GM23248 (cell line): ENCODE data around the gene PLA2R1. TPM values are rescaled to one million over a fixed set of nuclear protein-coding genes. Genes with fewer than 3 reads are reported as not detected.
A peak's percentile ranks its signal among the peaks of the same experiment; 100 is the strongest.

Experiments used
- DNase-seq: peaks from one replicate; pipeline ENCODE4 v3.0.0-alpha.2; 2015
- H2AFZ ChIP-seq: fragments of 200-600 bp; sonication (generic); 2 replicates; pipeline ENCODE4 v1.6.1; 2016; ENCODE audit warnings: antibody characterized with exemption
- H3F3A ChIP-seq: fragments of 200-600 bp; sonication (generic); 2 replicates; pipeline ENCODE4 v1.6.1; 2016; ENCODE audit warnings: mild to moderate bottlenecking, antibody characterized with exemption, mixed run types; ENCODE audit not compliant: insufficient read depth
- H3K27ac ChIP-seq: fragments of 200-600 bp; sonication (generic); 2 replicates; pipeline ENCODE4 v1.5.1; 2016; ENCODE audit warnings: mild to moderate bottlenecking
- H3K27me3 ChIP-seq: fragments of 200-600 bp; sonication (generic); replicated peaks from 2 replicates; pipeline ENCODE4 v1.6.1; 2016; ENCODE audit warnings: mild to moderate bottlenecking; ENCODE audit not compliant: insufficient read depth
- H3K36me3 ChIP-seq: fragments of 200-600 bp; sonication (generic); 2 replicates; pipeline ENCODE4 v1.6.1; 2016; ENCODE audit warnings: low read depth, mild to moderate bottlenecking
- H3K4me1 ChIP-seq: fragments of 200-600 bp; sonication (generic); 2 replicates; pipeline ENCODE4 v1.6.1; 2016; ENCODE audit warnings: mild to moderate bottlenecking; ENCODE audit not compliant: insufficient read depth
- H3K4me2 ChIP-seq: fragments of 200-600 bp; sonication (generic); one replicate; pipeline ENCODE4 v1.6.1; 2016; ENCODE audit warnings: mild to moderate bottlenecking; ENCODE audit not compliant: unreplicated experiment
- H3K4me3 ChIP-seq: fragments of 200-600 bp; sonication (generic); 2 replicates; pipeline ENCODE4 v1.5.1; 2016; ENCODE audit warnings: mild to moderate bottlenecking
- H3K79me2 ChIP-seq: fragments of 200-600 bp; sonication (generic); 2 replicates; pipeline ENCODE4 v1.6.1; 2016; ENCODE audit warnings: mild to moderate bottlenecking; ENCODE audit not compliant: insufficient read depth
- H3K9ac ChIP-seq: fragments of 200-600 bp; sonication (generic); 2 replicates; pipeline ENCODE4 v1.6.1; 2016; ENCODE audit warnings: mild to moderate bottlenecking
- H3K9me2 ChIP-seq: fragments of 200-600 bp; sonication (generic); 2 replicates; pipeline ENCODE4 v1.6.1; 2016; ENCODE audit warnings: mixed run types, mild to moderate bottlenecking, moderate library complexity; ENCODE audit not compliant: insufficient read depth
- H3K9me3 ChIP-seq: fragments of 200-600 bp; sonication (generic); one replicate; pipeline ENCODE4 v1.6.1; 2017; ENCODE audit warnings: low read depth
- H4K20me1 ChIP-seq: fragments of 200-600 bp; sonication (generic); 2 replicates; pipeline ENCODE4 v1.6.0; 2016; ENCODE audit not compliant: insufficient read depth
- EZH2 ChIP-seq: fragments of 200-600 bp; sonication (generic); IDR thresholded peaks from 2 replicates; pipeline ENCODE4 v1.6.1; 2018; ENCODE audit warnings: antibody characterized with exemption, mild to moderate bottlenecking; ENCODE audit not compliant: insufficient read depth, poor library complexity, severe bottlenecking
- EZH2phosphoT487 ChIP-seq: fragments of 200-600 bp; sonication (generic); IDR thresholded peaks from 2 replicates; pipeline ENCODE4 v1.6.1; 2018; ENCODE audit warnings: antibody characterized with exemption, moderate library complexity, mild to moderate bottlenecking, low read depth; ENCODE audit not compliant: insufficient read depth
- WGBS, 2 experiments: methylation state at CpG; one replicate each; pipeline ENCODE4 v1.1.6; 2015 to 2017; ENCODE audit warnings: low lambda C conversion rate in 2 of 2, low coverage in 1 of 2; ENCODE audit errors: missing lambda C conversion rate in 2 of 2; 5-methylcytosine and 5-hydroxymethylcytosine counted together
- in situ Hi-C: fragments of 300-500 bp; cut with MboI; formaldehyde crosslinking; loops from 2 replicates; pipeline ENCODE4 v1.15.0; 2020
- polyA plus RNA-seq: library from polyadenylated mRNA; unstranded; fragments of >200 nt; fragmentation: Nextera tagmentation; extraction: Ambion mirVana; gene quantifications from 2 replicates; pipeline ENCODE4 v1.2.1, GENCODE V29; 2016
- total RNA-seq: library from RNA; depleted of rRNA; stranded (reverse); fragments of >200 nt; shearing (Covaris generic); gene quantifications from 2 replicates; pipeline ENCODE4 v1.2.3, GENCODE V29; 2014

PLA2R1 gene
- total and polyA plus RNA-seq, 2 experiments from 2014 or later: 8.9 to 16.0 TPM

DNA sequence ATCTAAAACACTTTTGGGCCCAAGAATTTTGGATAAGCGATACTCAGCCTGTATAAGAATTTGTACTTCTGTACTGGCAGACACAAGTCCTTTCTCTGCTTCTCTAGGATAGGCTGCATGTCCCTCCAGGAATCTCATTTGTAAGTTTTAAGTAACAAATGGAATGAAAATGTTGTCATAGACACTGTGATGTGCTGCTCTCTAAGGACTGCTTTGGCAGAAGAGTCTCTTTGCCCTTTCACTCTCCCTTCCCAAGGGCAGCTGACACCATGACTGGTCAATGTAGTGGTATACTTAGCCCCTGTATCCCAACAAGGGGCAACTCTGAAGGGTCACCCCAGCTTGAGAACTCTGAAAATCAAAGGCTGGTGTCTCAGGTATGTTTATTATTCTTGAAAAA, 27.3 kb downstream of the PLA2R1 start:
- 96 to 100% methylated on average over 1 of the region's 1 CpG for WGBS, 2 experiments
- Histone ChIP-seq H3K4me3 (no peak overlapping the region), H3K27me3 (no peaks in the 10 kb centered on the region), H3F3A (peaks cover 25% of the 10 kb centered on the region), H3K79me2 (no peaks in the 10 kb centered on the region), H3K9me3 (no peaks in the 10 kb centered on the region), H4K20me1 (no peaks in the 10 kb centered on the region), H3K36me3 (peaks cover 32% of the 10 kb centered on the region), H3K4me2 (no peak overlapping the region), H3K4me1 (peaks cover 15% of the 10 kb centered on the region), H3K9ac (no peak overlapping the region), H2AFZ (no peak overlapping the region), H3K9me2 (no peaks in the 10 kb centered on the region), H3K27ac (no peak overlapping the region)
- DNase-seq: no peak
- in situ Hi-C loops: no loop called here
- TF ChIP-seq EZH2phosphoT487 (no peak), EZH2 (no peak)

DNA sequence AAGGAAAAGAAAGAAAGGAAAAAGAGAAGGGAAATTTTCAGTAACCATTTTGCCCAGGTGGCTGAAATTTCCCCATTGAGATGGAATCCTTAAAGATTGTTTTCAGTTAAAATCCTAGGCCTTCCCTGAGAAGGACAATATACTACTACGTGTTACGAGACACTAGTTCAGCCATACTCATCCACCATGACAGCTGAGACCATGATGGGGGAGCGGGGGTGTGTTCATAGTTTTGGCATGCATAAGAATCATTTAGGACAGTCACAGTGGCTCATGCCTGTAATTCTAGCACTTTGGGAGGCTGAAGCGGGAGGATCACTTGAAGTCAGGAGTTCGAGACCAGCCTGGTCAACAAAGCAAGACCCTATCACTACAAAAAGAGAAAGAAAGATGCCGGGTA, 28.0 kb downstream of the PLA2R1 start:
- WGBS, 2 experiments: 93 to 98% methylated on average over 6 of the region's 6 CpGs
- in situ Hi-C loops: no loop called here
- Histone ChIP-seq H4K20me1 (no peaks in the 10 kb centered on the region), H3K4me1 (peaks cover 15% of the 10 kb centered on the region), H2AFZ (no peak overlapping the region), H3K4me3 (no peak overlapping the region), H3K9me3 (no peaks in the 10 kb centered on the region), H3K27ac (no peak overlapping the region), H3K4me2 (no peak overlapping the region), H3K79me2 (no peaks in the 10 kb centered on the region), H3K36me3 (peaks cover 29% of the 10 kb centered on the region), H3K9ac (no peak overlapping the region), H3F3A (peaks cover 25% of the 10 kb centered on the region), H3K27me3 (no peaks in the 10 kb centered on the region), H3K9me2 (no peaks in the 10 kb centered on the region)
- no peak for TF ChIP-seq EZH2
- no peak for TF ChIP-seq EZH2phosphoT487
- DNase-seq: no peak

GRCh38 chr2:160033732-160034392, 28.6 kb downstream of the PLA2R1 start:
- no peak overlapping the region for H3K4me3 ChIP-seq
- H3K36me3 ChIP-seq: peaks cover 25% of the 10 kb centered on the region
- H3K27me3 ChIP-seq: no peaks in the 10 kb centered on the region
- no peaks in the 10 kb centered on the region for H3K79me2 ChIP-seq
- DNase-seq: peak; percentile 63
- no peak overlapping the region for H3K27ac ChIP-seq
- no peaks in the 10 kb centered on the region for H4K20me1 ChIP-seq
- TF ChIP-seq EZH2phosphoT487 (peak; percentile 71; the same call in 1 of the 2 replicates), EZH2 (no peak)
- no peaks in the 10 kb centered on the region for H3K9me2 ChIP-seq
- peaks cover 25% of the 10 kb centered on the region for H3F3A ChIP-seq
- H3K4me1 ChIP-seq: peaks cover 15% of the 10 kb centered on the region
- in situ Hi-C loops: no loop called here
- H2AFZ ChIP-seq: no peak overlapping the region
- H3K4me2 ChIP-seq: no peak overlapping the region
- no peak overlapping the region for H3K9ac ChIP-seq
- no peaks in the 10 kb centered on the region for H3K9me3 ChIP-seq
- WGBS, 2 experiments: 67% methylated on average over 2 of the region's 2 CpGs

- 50 to 93% methylated on average over 1 to 2 of the region's 2 CpGs for WGBS, 2 experiments
- Histone ChIP-seq H2AFZ (no peak overlapping the region), H3K79me2 (no peaks in the 10 kb centered on the region)
Measured at GRCh38 chr2:160029270-160029628, 33.2 kb downstream of the PLA2R1 start.

More at GRCh38 chr2:160029270-160029628, 33.2 kb downstream of the PLA2R1 start:
- H3K4me2 ChIP-seq: no peak overlapping the region
- no peak for TF ChIP-seq EZH2
- TF ChIP-seq EZH2phosphoT487: no peak
- no peak overlapping the region for H3K9ac ChIP-seq
- no peaks in the 10 kb centered on the region for H3K9me3 ChIP-seq
- peaks cover 15% of the 10 kb centered on the region; the same call in 1 of the 2 replicates for H3F3A ChIP-seq
- H3K27me3 ChIP-seq: no peaks in the 10 kb centered on the region
- H3K27ac ChIP-seq: no peak overlapping the region
- peaks cover 20% of the 10 kb centered on the region for H3K4me1 ChIP-seq
- DNase-seq: no peak
- H3K9me2 ChIP-seq: no peaks in the 10 kb centered on the region
- H3K36me3 ChIP-seq: peaks cover 10% of the 10 kb centered on the region
- H3K4me3 ChIP-seq: no peak overlapping the region
- H4K20me1 ChIP-seq: no peaks in the 10 kb centered on the region
- in situ Hi-C loops: no loop called here
